NAMALWA (cell line): ENCODE data around the gene ZNF326.

Source experiments
- DNase-seq: peaks from one replicate; pipeline ENCODE4 v3.0.0-alpha.2; 2015; ENCODE audit warnings: low spot score

Gene ZNF326

DNA sequence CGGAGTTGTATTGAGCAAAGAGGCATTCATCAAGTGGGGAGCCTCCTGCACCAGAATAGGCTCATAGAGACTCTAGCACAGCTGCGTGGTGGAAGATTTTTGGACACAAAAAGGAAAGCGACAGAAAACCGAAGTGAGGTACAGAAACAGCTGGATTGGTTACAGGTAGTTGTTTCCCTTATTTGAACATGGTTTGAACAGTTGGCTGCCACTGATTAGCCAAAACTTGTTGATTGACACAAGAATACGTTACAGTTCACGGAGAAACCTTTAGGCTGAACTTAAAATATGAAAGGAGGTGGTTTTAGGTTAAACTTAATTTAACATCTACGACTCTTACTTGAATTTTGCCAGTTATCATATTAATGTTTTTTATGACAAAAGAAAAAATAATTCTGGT lies 89.1 kb downstream of the ZNF326 start:
- no peak for DNase-seq
